Activated CD8-positive, alpha-beta T cell treated with anti-CD3 and anti-CD28 coated beads for 36 hours (primary cell): ENCODE results near the gene EIF1AD. TPM values are rescaled to one million over a fixed set of nuclear protein-coding genes. Genes with fewer than 3 reads are reported as not detected.

ENCODE experiments used
- ATAC-seq: fragments of 200-7000 bp; cut with Tn5 transposase; one replicate; pipeline ENCODE4 v1.10.0; 2021; ENCODE audit warnings: mild to moderate bottlenecking, moderate library complexity
- CTCF ChIA-PET: fragments of 350-600 bp; sonication (Branson Sonifier 250); formaldehyde crosslinking; loops from one replicate; lab custom pipeline; 2021; ENCODE audit warnings: antibody characterized with exemption; lab: Charles Lee
- POLR2A ChIA-PET: fragments of 350-600 bp; sonication (Branson Sonifier 250); formaldehyde crosslinking; loops from one replicate; lab custom pipeline; 2021; ENCODE audit warnings: antibody characterized with exemption; lab: Charles Lee
- DNase-seq: peaks from one replicate; pipeline ENCODE4 v3.0.0-alpha.2; 2020
- H3K27ac Mint-ChIP-seq: one replicate; pipeline ENCODE4 v1.8.0; 2021; ENCODE audit warnings: mild to moderate bottlenecking, mixed read lengths
- H3K27me3 Mint-ChIP-seq: one replicate; pipeline ENCODE4 v1.8.0; 2021; ENCODE audit warnings: mixed read lengths
- H3K36me3 Mint-ChIP-seq: one replicate; pipeline ENCODE4 v1.8.0; 2021; ENCODE audit warnings: low read depth, mixed read lengths
- H3K4me1 Mint-ChIP-seq: one replicate; pipeline ENCODE4 v1.8.0; 2021; ENCODE audit warnings: low read depth, mixed read lengths
- H3K4me3 Mint-ChIP-seq: one replicate; pipeline ENCODE4 v1.8.0; 2021; ENCODE audit warnings: mild to moderate bottlenecking, moderate library complexity, mixed read lengths
- H3K9me3 Mint-ChIP-seq: one replicate; pipeline ENCODE4 v1.8.0; 2021; ENCODE audit warnings: mixed read lengths
- CTCF ChIP-seq: fragments of 200-600 bp; IDR thresholded peaks from one replicate; pipeline ENCODE4 v1.8.0; 2022; ENCODE audit warnings: antibody characterized with exemption, mild to moderate bottlenecking
- intact Hi-C: fragments of 100-400 bp; cut with micrococcal nuclease; formaldehyde crosslinking; loops from one replicate; pipeline ENCODE4 v1.10.0; 2022
- total RNA-seq, 2 experiments: library from RNA; stranded (reverse); gene quantifications; one replicate each; pipeline ENCODE4 v1.2.3, GENCODE V29; 2021

Gene EIF1AD
- total RNA-seq, 2 experiments from 2014 or later = 44.4 to 45.6 TPM

GRCh38 chr11:65976216-65977176 is 25.5 kb downstream of the EIF1AD start:
- Mint-ChIP-seq H3K9me3 (no peaks in the 10 kb centered on the region), H3K27ac (no peak overlapping the region), H3K4me3 (no peak overlapping the region), H3K36me3 (peaks cover 33% of the 10 kb centered on the region), H3K27me3 (no peaks in the 10 kb centered on the region), H3K4me1 (no peaks in the 10 kb centered on the region)
- POLR2A ChIA-PET = interaction anchor here (1.0 to 1.5 kb wide), 3 partner anchors 14 to 117 kb away, joined by 3 read pairs; partner anchors contain the start of gene CCDC85B
- intact Hi-C loops = no loop called here
- TF ChIP-seq CTCF = no peak
- ATAC-seq = no peak
- DNase-seq = no peak
- CTCF ChIA-PET = interaction anchor here (1.4 kb wide), 1 partner anchor 92 kb away, joined by 5 read pairs; no protein-coding TSS in a partner anchor

DNA sequence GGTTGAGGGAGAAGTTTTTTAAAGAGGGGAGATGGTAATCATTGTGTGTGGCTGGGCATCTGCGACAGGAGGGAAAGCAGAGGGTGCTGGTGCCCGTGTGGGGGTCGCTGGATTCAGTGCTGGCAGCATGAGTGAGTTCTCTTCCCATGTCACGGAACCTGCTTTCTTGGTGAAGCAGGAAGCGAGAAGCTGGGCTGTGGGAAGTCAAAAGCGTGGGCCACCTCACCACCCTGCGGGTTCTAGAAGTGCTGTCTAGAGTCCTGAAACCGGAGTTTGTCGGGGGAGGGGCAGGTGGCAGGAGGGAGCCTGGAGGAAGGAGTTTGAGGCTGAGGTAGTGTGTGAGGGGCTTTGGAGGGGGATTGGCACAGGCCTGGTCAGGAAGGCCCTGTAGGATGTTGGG is 26.2 kb downstream of the EIF1AD start:
- intact Hi-C loops = no loop called here
- DNase-seq (no peak), ATAC-seq (no peak)
- no peak for TF ChIP-seq CTCF
- Mint-ChIP-seq H3K9me3 (no peaks in the 10 kb centered on the region), H3K4me3 (no peak overlapping the region), H3K27ac (peak overlapping the region; percentile 54), H3K4me1 (no peaks in the 10 kb centered on the region), H3K27me3 (no peaks in the 10 kb centered on the region), H3K36me3 (peaks cover 33% of the 10 kb centered on the region)
- POLR2A ChIA-PET = interaction anchor here (0.6 to 1.2 kb wide), 4 partner anchors 11 to 264 kb away, joined by 3 to 4 read pairs (median 3); partner anchors contain the start of gene CCDC85B
- CTCF ChIA-PET = interaction anchor here (1.4 kb wide), 1 partner anchor 91 kb away, joined by 5 read pairs; no protein-coding TSS in a partner anchor

DNA sequence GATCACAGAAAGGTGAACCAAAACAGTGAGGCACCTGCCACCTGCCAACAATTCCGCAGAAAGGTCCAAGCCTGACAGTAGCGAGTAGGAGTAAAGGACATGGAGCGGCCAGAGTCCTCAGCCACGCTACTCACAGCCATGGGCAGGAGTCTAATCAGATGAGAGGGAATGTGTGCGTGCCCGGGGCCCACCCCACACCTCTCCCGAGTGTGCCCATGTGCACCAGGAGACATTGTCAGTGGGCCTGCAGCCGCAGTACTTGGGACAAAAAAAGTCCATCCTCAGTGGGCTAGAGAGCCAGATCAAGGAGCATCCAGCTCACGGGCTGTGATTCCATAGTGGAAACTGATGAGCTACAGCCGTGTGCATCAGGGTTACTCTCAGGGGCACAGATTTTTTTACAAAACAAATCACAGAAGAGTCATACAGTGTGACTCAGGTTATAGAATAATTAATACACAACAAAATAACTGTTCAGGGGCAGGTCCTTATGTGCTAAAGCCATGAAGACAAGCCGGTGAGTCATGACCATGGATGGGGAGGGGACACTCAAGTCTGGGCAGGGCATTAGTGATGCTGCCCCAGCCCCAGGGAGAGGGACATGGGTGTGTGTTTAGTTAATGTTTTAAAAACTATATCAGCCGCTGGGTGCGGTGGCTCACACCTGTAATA is 28.4 kb downstream of the EIF1AD start:
- DNase-seq (no peak), ATAC-seq (no peak)
- no peak overlapping the region for H3K4me3 Mint-ChIP-seq
- H3K27me3 Mint-ChIP-seq = no peaks in the 10 kb centered on the region
- no peaks in the 10 kb centered on the region for H3K9me3 Mint-ChIP-seq
- TF ChIP-seq CTCF = no peak
- POLR2A ChIA-PET = no interaction called here
- intact Hi-C loops = no loop called here
- CTCF ChIA-PET = interaction anchor here (1.4 kb wide), 1 partner anchor 15 kb away, joined by 3 read pairs; no protein-coding TSS in a partner anchor
- no peak overlapping the region for H3K27ac Mint-ChIP-seq
- peaks cover 37% of the 10 kb centered on the region for H3K36me3 Mint-ChIP-seq
- no peaks in the 10 kb centered on the region for H3K4me1 Mint-ChIP-seq

- CTCF ChIA-PET = interaction anchor here (1.4 to 1.7 kb wide), 3 partner anchors 16 to 72 kb away, joined by 3 to 4 read pairs (median 4); no protein-coding TSS in a partner anchor
These were observed 29.8 kb downstream of the EIF1AD start for GRCh38 chr11:65972116-65972515.

More at GRCh38 chr11:65972116-65972515, 29.8 kb downstream of the EIF1AD start:
- DNase-seq (no peak), ATAC-seq (no peak)
- intact Hi-C loops = no loop called here
- Mint-ChIP-seq H3K4me1 (no peaks in the 10 kb centered on the region), H3K27ac (no peak overlapping the region), H3K36me3 (peaks cover 42% of the 10 kb centered on the region), H3K9me3 (no peaks in the 10 kb centered on the region), H3K27me3 (no peaks in the 10 kb centered on the region), H3K4me3 (no peak overlapping the region)
- TF ChIP-seq CTCF = no peak
- POLR2A ChIA-PET = interaction anchor here (1.0 to 1.4 kb wide), 2 partner anchors 9 to 88 kb away, joined by 3 to 7 read pairs; no protein-coding TSS in a partner anchor
